T-helper 17 cell (primary cell): ENCODE results near the gene CFAP20DC. TPM values are rescaled to one million over a fixed set of nuclear protein-coding genes. Genes with fewer than 3 reads are reported as not detected.

Experiments used
- ATAC-seq: fragments of 150-1000 bp; cut with Tn5 transposase; 2 replicates; pipeline ENCODE4 v1.10.0; 2021; ENCODE audit warnings: mild to moderate bottlenecking, moderate library complexity
- DNase-seq, 3 donors: peaks; one replicate each; pipeline versions ENCODE4 v3.0.0 to v3.0.0-alpha.2; 2020 to 2021
- H3K9me3 ChIP-seq: one replicate; pipeline ENCODE4 v1.7.0; 2013; ENCODE audit warnings: low read length, mild to moderate bottlenecking; ENCODE audit not compliant: control insufficient read depth, poor library complexity, severe bottlenecking
- H3K27ac Mint-ChIP-seq: one replicate; pipeline ENCODE4 v1.8.0; 2022; ENCODE audit warnings: mild to moderate bottlenecking, moderate library complexity, mixed read lengths
- H3K27me3 Mint-ChIP-seq: one replicate; pipeline ENCODE4 v1.8.0; 2022; ENCODE audit warnings: mixed read lengths
- H3K36me3 Mint-ChIP-seq: one replicate; pipeline ENCODE4 v1.8.0; 2022; ENCODE audit warnings: low read depth, mixed read lengths
- H3K4me1 Mint-ChIP-seq: one replicate; pipeline ENCODE4 v1.8.0; 2022; ENCODE audit warnings: mild to moderate bottlenecking, mixed read lengths
- H3K4me3 Mint-ChIP-seq: one replicate; pipeline ENCODE4 v1.8.0; 2022; ENCODE audit warnings: mild to moderate bottlenecking, moderate library complexity, mixed read lengths
- total RNA-seq, 4 donors: library from RNA in 2 of 4; stranded (reverse) in 2 of 4; gene quantifications; one replicate each; pipeline ENCODE4 v1.2.3 and lab custom pipeline; 2022 to 2026

CFAP20DC gene
- total RNA-seq, 2 donors from 2014 or later = 0.39 to 0.47 TPM

GRCh38 chr3:58794750-58795149 lies 255.1 kb downstream of the CFAP20DC start:
- no peaks in the 10 kb centered on the region for H3K4me1 Mint-ChIP-seq
- ATAC-seq (no peak), DNase-seq (no peak)
- H3K9me3 ChIP-seq = no peaks in the 10 kb centered on the region
- no peak overlapping the region for H3K27ac Mint-ChIP-seq
- H3K36me3 Mint-ChIP-seq = no peaks in the 10 kb centered on the region
- H3K27me3 Mint-ChIP-seq = peaks cover 5% of the 10 kb centered on the region
- H3K4me3 Mint-ChIP-seq = no peak overlapping the region

- ATAC-seq (no peak), DNase-seq (no peak)
- H3K4me1 Mint-ChIP-seq = no peaks in the 10 kb centered on the region
- no peak overlapping the region for H3K27ac Mint-ChIP-seq
- no peak overlapping the region for H3K4me3 Mint-ChIP-seq
- H3K9me3 ChIP-seq = no peaks in the 10 kb centered on the region
- H3K36me3 Mint-ChIP-seq = no peaks in the 10 kb centered on the region
- H3K27me3 Mint-ChIP-seq = peaks cover 5% of the 10 kb centered on the region
Measured at GRCh38 chr3:58793938-58794337, 255.9 kb downstream of the CFAP20DC start.

GRCh38 chr3:58792921-58793451 lies 256.8 kb downstream of the CFAP20DC start:
- Mint-ChIP-seq H3K4me3 (no peak overlapping the region), H3K4me1 (no peaks in the 10 kb centered on the region), H3K27me3 (peaks cover 5% of the 10 kb centered on the region), H3K36me3 (no peaks in the 10 kb centered on the region), H3K27ac (no peak overlapping the region)
- no peaks in the 10 kb centered on the region for H3K9me3 ChIP-seq
- no peak for ATAC-seq
- no peak for DNase-seq

- peaks cover 5% of the 10 kb centered on the region for H3K27me3 Mint-ChIP-seq
- DNase-seq (no peak), ATAC-seq (no peak)
- no peaks in the 10 kb centered on the region for H3K36me3 Mint-ChIP-seq
- H3K27ac Mint-ChIP-seq = no peak overlapping the region
- no peaks in the 10 kb centered on the region for H3K9me3 ChIP-seq
- no peak overlapping the region for H3K4me3 Mint-ChIP-seq
- no peaks in the 10 kb centered on the region for H3K4me1 Mint-ChIP-seq
Measured at GRCh38 chr3:58789385-58789784, 260.4 kb downstream of the CFAP20DC start.

- Mint-ChIP-seq H3K4me3 (no peak overlapping the region), H3K27me3 (no peaks in the 10 kb centered on the region), H3K27ac (no peak overlapping the region), H3K36me3 (no peaks in the 10 kb centered on the region), H3K4me1 (no peaks in the 10 kb centered on the region)
- no peaks in the 10 kb centered on the region for H3K9me3 ChIP-seq
- DNase-seq (no peak), ATAC-seq (no peak)
Measured at GRCh38 chr3:58784888-58785287, 264.9 kb downstream of the CFAP20DC start.

- H3K9me3 ChIP-seq = no peaks in the 10 kb centered on the region
- H3K27ac Mint-ChIP-seq = no peak overlapping the region
- H3K36me3 Mint-ChIP-seq = no peaks in the 10 kb centered on the region
- H3K27me3 Mint-ChIP-seq = no peaks in the 10 kb centered on the region
- ATAC-seq (no peak), DNase-seq (no peak)
- no peaks in the 10 kb centered on the region for H3K4me1 Mint-ChIP-seq
- H3K4me3 Mint-ChIP-seq = no peak overlapping the region
Measured at GRCh38 chr3:58784425-58784824, 265.4 kb downstream of the CFAP20DC start.

GRCh38 chr3:58783845-58784244 lies 266.0 kb downstream of the CFAP20DC start:
- Mint-ChIP-seq H3K27ac (no peak overlapping the region), H3K4me1 (no peaks in the 10 kb centered on the region), H3K27me3 (no peaks in the 10 kb centered on the region), H3K36me3 (no peaks in the 10 kb centered on the region), H3K4me3 (no peak overlapping the region)
- DNase-seq (no peak), ATAC-seq (no peak)
- no peaks in the 10 kb centered on the region for H3K9me3 ChIP-seq

GRCh38 chr3:58779934-58780333 lies 269.9 kb downstream of the CFAP20DC start:
- H3K9me3 ChIP-seq = no peaks in the 10 kb centered on the region
- Mint-ChIP-seq H3K4me1 (no peaks in the 10 kb centered on the region), H3K36me3 (no peaks in the 10 kb centered on the region), H3K4me3 (no peak overlapping the region), H3K27ac (no peak overlapping the region), H3K27me3 (no peaks in the 10 kb centered on the region)
- DNase-seq (no peak), ATAC-seq (no peak)

- no peak overlapping the region for H3K4me3 Mint-ChIP-seq
- DNase-seq = no peak
- no peaks in the 10 kb centered on the region for H3K9me3 ChIP-seq
- H3K27ac Mint-ChIP-seq = no peak overlapping the region
- H3K36me3 Mint-ChIP-seq = no peaks in the 10 kb centered on the region
- H3K27me3 Mint-ChIP-seq = no peaks in the 10 kb centered on the region
- no peak for ATAC-seq
- H3K4me1 Mint-ChIP-seq = no peaks in the 10 kb centered on the region
Measured at GRCh38 chr3:58776231-58776630, 273.6 kb downstream of the CFAP20DC start.

GRCh38 chr3:58772462-58772861 lies 277.4 kb downstream of the CFAP20DC start:
- H3K9me3 ChIP-seq = no peaks in the 10 kb centered on the region
- Mint-ChIP-seq H3K4me3 (no peak overlapping the region), H3K36me3 (no peaks in the 10 kb centered on the region), H3K4me1 (no peaks in the 10 kb centered on the region), H3K27me3 (no peaks in the 10 kb centered on the region), H3K27ac (no peak overlapping the region)
- no peak for ATAC-seq
- DNase-seq = no peak

- Mint-ChIP-seq H3K27me3 (no peaks in the 10 kb centered on the region), H3K27ac (no peak overlapping the region), H3K4me3 (no peak overlapping the region), H3K36me3 (no peaks in the 10 kb centered on the region), H3K4me1 (no peaks in the 10 kb centered on the region)
- H3K9me3 ChIP-seq = no peaks in the 10 kb centered on the region
- ATAC-seq (no peak), DNase-seq (no peak)
Measured at GRCh38 chr3:58769065-58769464, 280.8 kb downstream of the CFAP20DC start.

- DNase-seq (no peak), ATAC-seq (no peak)
- no peaks in the 10 kb centered on the region for H3K36me3 Mint-ChIP-seq
- no peak overlapping the region for H3K27ac Mint-ChIP-seq
- no peaks in the 10 kb centered on the region for H3K27me3 Mint-ChIP-seq
- no peak overlapping the region for H3K4me3 Mint-ChIP-seq
- H3K9me3 ChIP-seq = no peaks in the 10 kb centered on the region
- no peaks in the 10 kb centered on the region for H3K4me1 Mint-ChIP-seq
Measured at GRCh38 chr3:58766587-58767282, 283.1 kb downstream of the CFAP20DC start.

GRCh38 chr3:58755150-58755549 lies 294.7 kb downstream of the CFAP20DC start:
- H3K36me3 Mint-ChIP-seq = no peaks in the 10 kb centered on the region
- H3K27ac Mint-ChIP-seq = no peak overlapping the region
- DNase-seq = no peak

GRCh38 chr3:58754074-58754473 lies 295.8 kb downstream of the CFAP20DC start:
- H3K27me3 Mint-ChIP-seq = no peaks in the 10 kb centered on the region
- DNase-seq (no peak), ATAC-seq (no peak)
- H3K36me3 Mint-ChIP-seq = no peaks in the 10 kb centered on the region
- H3K9me3 ChIP-seq = no peaks in the 10 kb centered on the region
- no peak overlapping the region for H3K27ac Mint-ChIP-seq
- no peak overlapping the region for H3K4me3 Mint-ChIP-seq
- H3K4me1 Mint-ChIP-seq = no peaks in the 10 kb centered on the region

More at GRCh38 chr3:58755150-58755549, 294.7 kb downstream of the CFAP20DC start:
- H3K4me1 Mint-ChIP-seq = no peaks in the 10 kb centered on the region
- ATAC-seq = no peak
- no peak overlapping the region for H3K4me3 Mint-ChIP-seq
- H3K27me3 Mint-ChIP-seq = no peaks in the 10 kb centered on the region
- H3K9me3 ChIP-seq = no peaks in the 10 kb centered on the region
